Posterior vena cava (tissue), 2 donors: ENCODE measurements around the gene UBE2R2. TPM values are rescaled to one million over a fixed set of nuclear protein-coding genes. Genes with fewer than 3 reads are reported as not detected.

Experiments
- DNase-seq: peaks from one replicate; pipeline ENCODE4 v3.0.0-alpha.2; 2020; ENCODE audit warnings: low spot score
- intact Hi-C, 2 donors: fragments of 100-400 bp; cut with DNase I; formaldehyde crosslinking; loops; one replicate each; pipeline versions ENCODE4 v1.14.1 to v1.14.2; 2022 to 2023
- total RNA-seq, 2 donors: library from RNA; stranded (reverse); fragmentation: NEBNext Ultra II Directional; extraction: Animal tissue kit (Norgen Biotek cat#: 25700); gene quantifications; one replicate each; pipeline ENCODE4 v1.2.1, GENCODE V29; 2021
- donor health status: DM: yes; HTN: yes; CAD: no.
- donor health status: DM: yes; HTN: yes; CAD: no.

The UBE2R2 gene
- total RNA-seq, 2 donors from 2014 or later, result 33.0 to 37.1 TPM

DNA sequence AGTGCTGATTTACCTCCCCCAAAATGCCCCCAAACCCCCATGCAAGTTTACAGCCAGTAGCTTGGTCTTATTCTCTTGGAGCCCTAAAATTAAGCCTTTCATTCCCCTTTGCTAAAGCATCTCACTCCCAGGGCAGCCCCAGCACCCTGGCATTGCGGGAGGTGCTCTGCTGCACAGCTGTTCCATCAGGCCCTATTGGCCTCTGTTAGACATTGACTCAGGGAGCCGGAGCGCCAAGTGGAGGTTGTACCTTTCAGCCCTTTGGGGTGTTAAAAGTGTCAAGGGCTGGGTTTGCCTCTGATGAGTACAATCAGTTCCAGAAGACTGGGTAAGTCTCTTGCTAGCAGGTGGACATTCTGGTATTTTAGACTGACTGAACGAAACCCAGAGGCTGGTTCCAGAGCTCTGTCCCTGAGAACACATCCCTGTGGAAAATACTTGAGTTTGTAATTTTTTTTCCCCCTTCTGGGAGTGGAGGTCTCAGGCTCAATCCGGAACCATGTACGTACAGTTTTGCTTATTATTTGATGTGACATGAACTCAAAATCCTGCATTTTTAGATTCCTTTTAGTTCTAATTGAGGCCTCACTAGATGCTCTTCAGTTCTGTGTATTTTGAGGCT is 102.4 kb downstream of the UBE2R2 start:
- DNase-seq, result no peak
- intact Hi-C loops, result no loop called here

DNA sequence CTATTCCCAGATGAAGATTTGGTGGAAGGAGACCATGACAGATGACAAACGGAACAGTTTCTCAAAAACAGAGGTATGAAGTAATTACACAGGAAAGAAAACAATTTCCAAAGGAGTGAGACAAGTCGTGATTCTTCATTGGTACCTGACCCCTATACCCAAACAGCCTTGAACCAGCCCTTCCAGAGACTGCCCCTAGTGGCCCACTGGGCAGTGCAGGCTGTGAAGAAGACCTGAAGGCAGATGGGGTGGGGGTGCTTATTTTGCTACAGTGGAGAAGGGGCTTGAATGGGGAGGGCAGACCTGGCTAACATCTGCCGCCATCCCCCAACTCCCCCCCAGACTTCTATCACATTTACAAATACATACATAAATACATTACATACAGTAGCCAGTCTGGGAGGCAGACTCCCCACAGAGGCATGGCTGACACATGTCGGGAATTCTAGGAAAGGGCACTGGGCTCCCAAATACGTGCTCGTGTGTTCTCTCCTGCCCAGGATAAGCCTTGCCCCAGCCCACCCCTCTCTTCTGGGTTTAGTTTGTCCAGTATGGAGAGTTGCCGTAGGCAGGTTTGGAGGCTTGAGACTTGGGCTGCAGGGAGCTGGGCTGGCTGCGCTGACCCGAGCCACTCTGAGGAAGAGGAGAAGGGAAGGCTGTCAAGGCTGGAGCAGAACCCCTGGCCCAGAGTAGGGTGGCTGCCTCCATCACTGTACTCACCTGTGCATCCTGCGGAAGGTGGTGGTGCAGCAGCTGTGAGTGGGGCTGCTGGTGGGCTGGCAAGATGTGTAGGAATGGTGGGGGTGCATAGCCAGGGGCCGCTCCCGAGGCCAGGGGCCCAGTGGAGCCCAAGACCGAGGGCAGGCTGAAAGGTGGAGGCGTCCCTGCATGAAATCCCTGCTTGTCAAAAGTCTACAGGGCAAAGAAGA is 105.3 kb downstream of the UBE2R2 start:
- DNase-seq, result no peak
- intact Hi-C loops, result loop anchor here in 1 of 2 donors (10.0 kb wide), 1 partner anchor 153 kb away; no protein-coding TSS in a partner anchor

DNA sequence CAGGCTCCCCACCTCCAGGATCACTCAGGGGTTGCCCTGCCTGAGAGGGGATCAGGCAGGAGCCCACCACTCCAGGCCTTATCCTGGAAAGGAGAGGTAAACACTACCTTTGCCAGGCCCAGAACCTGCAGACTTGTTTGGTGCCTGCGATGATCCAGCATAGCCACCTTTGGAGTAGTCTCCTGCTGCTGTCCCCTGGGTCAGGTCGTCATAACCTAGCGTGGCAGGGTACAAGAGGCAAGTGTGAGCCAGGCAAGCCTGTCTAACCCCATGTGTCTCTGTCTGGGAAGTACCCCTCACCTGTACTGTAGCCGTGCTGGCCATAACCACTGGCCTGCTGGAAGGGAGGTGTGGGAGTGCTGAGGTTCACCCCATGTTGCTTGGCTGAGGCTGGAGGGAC is 106.1 kb downstream of the UBE2R2 start:
- intact Hi-C loops, result loop anchor here in 1 of 2 donors (10.0 kb wide), 1 partner anchor 152 kb away; no protein-coding TSS in a partner anchor
- DNase-seq, result no peak

DNA sequence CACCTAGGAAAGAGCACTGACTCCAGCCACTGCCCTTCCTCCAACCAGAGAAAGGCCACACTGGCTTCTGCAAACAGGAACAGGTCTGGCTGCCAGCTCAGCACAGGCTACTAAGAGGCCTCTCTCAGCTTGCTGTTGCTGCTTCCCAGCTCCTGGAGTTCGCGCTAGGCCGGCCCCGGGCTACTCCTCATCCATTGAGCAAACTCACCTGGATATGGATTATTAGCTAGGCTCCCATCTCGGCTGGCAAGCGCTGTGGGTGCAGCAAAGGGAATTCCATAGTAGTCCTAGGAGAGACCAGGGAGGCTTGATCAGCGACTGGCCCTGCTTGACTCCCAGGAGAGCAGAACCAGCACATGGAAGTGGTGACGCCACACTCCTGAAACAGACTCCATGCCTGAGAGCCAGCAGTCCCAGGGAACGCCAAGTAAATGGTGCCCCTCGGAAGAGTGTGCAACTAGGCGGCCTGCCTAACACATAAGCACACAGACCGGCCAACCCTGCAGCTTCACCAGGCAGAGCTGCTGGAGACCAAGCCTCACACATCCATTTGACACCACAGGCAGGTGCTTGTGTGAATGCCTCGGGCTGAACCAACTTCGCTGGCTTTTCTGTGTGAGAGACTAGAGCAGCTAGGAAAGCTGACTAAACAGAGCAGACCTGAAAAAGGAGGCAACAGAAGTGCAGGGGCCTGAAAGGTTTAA is 107.2 kb downstream of the UBE2R2 start:
- intact Hi-C loops, result loop anchor here in 1 of 2 donors (10.0 kb wide), 1 partner anchor 151 kb away; no protein-coding TSS in a partner anchor
- DNase-seq, result peak; percentile 82

DNA sequence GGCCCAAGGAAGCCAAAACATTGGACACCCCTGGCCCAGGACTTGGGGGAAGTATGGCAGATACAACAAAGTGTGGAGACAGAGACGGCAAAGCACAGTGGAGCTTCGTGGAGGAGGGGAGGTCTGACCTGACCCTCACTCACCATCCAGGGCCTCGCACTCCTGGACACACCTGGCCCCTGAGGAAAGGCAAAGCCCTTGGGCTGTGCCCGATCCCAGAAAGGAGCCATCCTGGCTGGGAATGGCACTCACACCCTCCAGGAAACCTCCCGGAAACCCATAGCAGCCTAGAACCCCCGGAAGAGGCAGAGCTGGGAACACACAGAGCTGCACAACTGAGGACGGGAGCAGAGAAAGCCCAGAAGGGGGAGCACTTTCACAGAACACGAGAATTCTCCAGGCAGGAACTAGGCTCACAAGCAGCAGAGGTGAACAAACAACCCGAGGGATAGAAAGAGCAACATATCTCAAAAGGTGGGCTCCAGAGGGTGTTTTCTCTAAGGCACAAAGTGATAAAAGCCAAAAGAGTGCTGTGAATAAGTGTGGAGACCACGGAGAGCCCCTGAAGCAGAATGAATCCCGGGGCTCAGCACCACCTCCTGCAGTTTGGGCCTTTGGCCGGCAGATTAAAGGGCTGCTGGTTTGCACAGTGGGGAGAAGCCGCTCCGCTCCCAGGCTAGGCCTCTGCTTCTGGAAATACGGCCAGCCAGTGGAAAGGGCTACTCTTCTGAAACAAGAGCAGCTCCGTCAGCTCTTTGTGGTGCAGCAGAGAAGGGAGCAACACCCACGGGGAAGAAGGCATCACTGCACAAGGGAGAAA is 108.2 kb downstream of the UBE2R2 start:
- intact Hi-C loops, result loop anchor here in 1 of 2 donors (10.0 kb wide), 1 partner anchor 150 kb away; no protein-coding TSS in a partner anchor

DNA sequence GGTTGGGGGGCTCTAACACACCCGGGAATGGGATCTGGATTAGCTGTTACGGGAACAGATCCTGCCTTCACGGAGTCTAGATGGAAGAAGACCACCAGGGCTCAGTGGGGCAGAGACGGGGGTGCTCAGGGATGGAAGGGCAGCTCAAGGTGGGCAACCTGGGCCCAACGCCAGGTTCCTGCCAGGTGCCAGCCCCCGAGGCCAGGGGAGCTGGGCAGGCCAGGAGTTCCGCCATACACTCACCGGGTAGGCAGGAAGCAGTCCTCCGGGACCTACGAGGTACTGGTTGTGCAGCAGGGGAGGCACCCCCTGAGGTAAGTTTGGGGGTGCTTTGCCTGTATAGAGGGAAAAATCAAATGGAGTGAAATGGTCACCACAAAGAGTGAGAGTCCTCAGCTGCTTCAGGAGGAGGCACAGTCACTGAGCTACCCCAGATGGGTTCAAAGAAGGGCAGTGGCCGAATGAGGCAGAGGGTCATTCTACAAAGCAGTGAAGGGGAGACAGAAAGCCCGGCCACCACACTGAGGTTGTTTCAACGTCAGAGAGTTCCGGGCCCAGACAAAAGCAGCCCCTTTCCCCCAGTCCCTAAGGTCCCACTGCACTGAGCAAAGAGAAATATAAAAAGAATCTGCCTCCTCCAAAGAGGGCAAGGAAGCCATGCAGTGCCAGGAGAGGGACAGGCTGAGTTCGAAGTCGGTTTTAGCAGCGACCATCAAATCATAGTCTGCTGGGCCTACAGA is 110.0 kb downstream of the UBE2R2 start:
- intact Hi-C loops, result loop anchor here in 1 of 2 donors (10.0 kb wide), 1 partner anchor 148 kb away; no protein-coding TSS in a partner anchor
- peak; percentile 28 for DNase-seq

More for the DNA sequence above, 108.2 kb downstream of the UBE2R2 start:
- peak; percentile 75 for DNase-seq

DNA sequence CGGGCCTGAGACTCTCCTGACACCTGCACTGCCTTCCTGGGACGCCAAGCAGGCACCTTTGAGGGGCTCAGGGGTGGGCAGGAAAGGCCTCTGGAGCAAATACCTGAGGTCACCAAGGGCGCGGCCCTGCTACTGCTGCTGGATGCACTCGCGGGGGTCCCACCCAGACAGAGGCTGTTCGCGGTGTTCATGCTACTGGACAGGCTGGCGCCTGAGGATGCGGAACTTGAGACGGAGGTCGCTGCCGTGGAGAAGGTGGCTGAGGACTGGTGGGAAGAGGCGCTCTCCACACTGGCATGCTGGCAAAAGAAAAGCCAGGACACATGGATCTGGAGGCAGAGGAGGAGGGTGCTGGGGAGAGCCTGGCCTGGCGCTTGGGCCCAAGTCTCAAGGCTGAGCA is 110.7 kb downstream of the UBE2R2 start:
- intact Hi-C loops, result loop anchor here in 1 of 2 donors (10.0 kb wide), 1 partner anchor 147 kb away; no protein-coding TSS in a partner anchor

DNA sequence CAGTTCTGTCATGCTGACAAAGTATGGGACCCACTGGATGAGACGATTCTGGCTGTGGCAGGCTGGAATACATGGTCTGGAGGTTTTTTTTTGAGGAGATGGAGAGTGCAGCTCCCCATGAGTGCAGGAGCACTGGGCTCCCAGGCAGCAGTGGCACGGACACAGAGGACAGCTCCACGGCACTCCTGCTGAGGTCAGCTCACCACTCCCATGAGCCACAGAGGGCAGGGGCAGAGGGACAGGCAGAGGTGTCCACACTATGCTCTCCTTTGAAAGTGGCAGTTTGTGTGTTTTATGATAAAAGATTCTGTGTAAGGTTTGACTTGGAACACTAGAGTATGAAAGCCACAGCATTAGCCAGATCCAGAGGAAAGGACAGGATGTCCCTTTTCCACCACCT is 114.4 kb downstream of the UBE2R2 start:
- peak; percentile 52 for DNase-seq
- intact Hi-C loops, result no loop called here

More for the DNA sequence above, 110.7 kb downstream of the UBE2R2 start:
- peak; percentile 75 for DNase-seq

DNA sequence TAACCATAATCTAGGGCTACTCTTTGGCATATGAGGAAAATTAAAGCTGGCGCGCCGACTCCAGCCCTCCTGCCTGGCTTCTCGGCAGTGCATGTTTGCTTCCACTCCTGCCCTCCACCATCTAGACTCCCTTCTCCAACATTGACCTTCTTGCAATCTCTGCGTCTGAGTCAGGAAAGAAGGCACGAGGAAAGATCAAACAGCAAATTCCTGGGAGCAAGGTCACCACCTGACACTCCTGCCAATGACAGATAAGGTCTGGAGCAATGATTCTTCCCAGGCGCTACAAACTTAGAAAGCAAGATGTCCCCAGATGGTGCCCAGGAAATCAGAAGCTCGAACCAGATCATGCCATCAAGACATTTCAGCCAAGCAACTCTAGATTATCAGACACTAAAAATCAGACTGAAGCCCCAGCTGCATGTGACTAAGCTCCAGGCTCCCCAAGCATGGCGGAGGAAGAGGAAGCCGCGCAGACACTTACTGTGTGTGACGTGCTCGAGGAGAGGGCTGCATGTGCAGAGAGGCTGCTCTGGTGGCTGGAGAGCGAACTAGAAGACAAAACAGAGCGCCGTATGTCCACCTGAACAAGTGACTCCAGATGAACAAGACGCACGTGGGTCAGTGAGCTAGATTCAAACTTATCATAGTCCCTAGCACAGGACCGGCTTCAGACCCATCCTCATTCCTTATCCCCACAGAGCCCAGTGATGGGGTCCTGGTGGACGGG is 115.3 kb downstream of the UBE2R2 start:
- DNase-seq, result peak; percentile 50
- intact Hi-C loops, result no loop called here

DNA sequence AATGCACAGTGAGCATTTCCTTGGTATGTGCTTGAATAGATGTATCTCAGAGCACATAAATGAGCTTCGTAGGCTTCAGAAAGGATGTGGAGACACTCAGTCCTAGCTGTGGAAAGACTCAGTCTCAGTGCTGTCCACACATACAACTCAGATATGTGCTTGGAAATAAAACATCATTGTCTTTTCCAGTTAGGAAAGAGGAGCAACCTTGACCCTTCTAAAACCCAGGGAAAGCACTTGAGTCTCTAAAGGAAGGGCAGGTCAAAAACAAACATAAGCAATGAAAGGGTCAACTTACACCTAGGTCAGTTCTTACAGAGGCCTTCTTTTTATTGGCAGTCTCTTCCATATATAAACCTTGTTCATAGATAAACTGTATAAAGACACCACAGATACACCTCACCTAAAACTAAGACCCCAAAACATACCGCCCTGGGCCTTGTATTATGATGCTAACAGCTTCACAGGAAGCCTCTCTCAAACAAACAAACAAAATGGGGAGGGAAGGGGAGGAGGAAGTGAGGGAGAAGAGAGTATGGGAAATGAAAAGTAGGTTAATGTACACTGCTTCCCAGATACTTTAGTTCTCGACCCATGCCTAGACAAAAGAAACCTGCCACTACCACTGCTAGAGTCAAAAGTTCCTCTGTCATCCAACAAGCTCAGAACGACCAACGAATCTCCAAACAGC is 117.4 kb downstream of the UBE2R2 start:
- intact Hi-C loops, result no loop called here
- DNase-seq, result no peak

DNA sequence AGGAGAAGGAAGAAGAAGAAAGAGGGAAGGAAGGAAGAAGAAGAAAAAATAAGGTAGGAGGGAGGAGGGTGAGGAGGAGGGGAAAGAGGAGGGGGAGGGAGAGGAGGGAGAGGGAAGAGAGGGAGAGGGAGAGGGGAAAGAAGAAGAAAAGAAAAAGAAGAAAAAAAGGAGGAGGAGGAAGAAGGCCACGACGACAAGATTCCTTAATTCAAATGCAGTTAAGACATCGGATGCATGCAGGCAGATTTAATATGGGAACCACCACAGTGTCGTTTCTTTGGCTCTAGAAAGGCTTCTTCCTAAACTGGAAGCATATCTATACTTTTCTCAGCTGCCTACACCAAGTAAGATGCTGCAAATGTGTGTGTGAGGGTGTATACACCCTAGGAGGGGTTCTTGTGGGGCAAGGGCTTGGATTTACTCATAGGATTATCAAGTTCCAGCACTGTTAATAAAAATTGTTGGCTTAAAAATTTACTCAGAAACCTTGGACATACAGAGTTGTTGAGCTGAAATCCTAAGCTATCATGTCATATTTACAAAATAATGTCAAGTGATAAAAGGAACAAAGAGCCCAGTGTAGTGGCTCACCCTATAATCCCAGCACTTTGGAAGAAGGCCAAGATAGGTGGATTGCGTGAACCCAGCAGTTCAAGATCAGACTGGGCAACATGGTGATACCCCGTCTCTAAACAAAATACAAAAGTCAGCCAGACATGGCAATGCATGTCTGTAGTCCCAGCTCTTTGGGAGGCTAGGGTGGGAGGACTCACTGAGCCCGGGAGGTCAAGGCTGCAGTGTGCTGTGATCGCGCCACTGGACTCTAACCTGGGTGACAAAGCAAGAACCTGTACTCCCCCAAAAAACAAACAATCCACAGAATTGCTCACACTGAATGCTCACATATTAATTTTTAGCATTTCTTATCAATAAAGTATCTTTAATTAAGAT is 123.2 kb downstream of the UBE2R2 start:
- intact Hi-C loops, result loop anchor here in 1 of 2 donors (2.0 kb wide), 1 partner anchor 21 kb away; no protein-coding TSS in a partner anchor

DNA sequence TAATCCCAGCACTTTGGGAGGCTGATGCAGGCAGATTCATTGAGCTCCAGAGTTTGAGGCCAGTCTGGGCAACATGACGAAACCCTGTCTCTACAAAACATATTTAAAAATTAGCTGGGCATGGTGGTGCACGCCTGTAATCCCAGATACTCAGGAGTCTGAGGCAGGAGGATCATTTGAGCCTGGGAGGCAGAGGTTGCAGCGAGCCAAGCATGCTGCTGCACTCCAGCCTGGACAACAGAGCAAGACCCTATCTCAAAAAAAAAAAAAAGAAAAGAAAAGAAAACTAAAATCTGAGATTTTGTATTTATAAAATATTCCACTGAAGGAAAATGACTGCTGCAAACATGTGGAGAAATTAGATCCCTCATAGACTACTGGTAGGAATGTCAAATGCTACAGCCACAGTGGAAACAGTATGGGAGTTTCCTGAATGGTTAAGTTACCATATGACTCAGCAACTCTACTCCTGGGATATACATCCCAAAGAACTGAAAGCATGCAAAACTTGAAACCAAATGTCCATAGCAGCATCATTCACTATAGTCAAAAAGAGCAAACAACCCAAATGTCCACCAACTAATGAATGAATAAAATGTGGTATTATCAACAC is 125.6 kb downstream of the UBE2R2 start:
- no peak for DNase-seq
- intact Hi-C loops, result no loop called here

More for the DNA sequence above, 123.2 kb downstream of the UBE2R2 start:
- no peak for DNase-seq

DNA sequence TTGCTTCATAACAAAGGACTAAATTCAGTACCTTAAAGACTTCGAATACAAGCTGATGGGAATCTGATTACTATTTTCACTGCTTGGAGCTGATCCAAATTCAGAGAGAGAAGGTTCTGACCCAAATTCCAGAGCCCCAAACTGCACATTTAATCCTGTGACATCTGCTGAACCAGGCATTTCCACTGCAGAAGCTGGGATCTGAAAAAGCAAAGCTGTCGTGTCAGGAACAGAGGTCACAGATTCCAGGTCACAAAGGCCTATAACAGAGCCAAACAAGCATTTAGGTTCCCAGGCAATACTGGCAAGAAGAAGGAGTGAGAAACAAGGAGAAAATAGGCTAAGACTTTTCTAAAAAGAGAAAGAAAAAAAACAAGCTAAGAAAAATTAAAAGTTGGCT is 126.4 kb downstream of the UBE2R2 start:
- intact Hi-C loops, result no loop called here
- no peak for DNase-seq

DNA sequence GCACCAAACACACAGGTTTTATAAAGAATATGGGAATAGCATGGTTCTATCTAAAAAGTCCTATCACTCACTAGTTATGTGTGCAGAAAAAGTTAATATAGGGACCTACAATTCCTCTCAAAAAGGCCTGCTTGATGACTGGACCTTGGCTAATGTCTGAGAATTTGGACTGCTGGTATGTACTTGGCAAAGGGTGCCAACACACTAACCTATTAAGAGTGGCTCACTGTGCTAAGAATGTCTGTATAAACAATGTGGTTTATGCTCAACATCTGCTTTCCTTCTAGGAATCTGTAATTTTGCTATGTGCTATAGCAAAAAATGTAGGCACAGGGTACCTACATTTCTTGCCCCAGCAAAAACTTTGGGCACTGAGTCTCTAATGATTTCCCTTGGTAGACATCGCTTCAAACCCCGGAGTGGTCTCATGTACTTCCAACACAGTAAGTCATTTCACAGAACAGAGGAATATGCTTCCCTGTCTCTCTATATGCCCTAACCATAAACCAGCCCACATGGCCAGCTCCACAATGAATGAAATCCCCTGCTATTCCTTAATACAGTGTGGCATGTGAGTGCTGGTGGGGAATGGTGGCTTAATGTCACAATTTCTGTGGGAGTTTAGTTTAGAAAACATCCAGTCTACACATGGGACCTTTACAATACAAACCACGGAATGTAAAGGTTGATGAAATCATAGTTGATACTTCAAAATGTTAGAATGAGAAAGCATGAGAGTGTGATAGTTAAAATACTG is 130.0 kb downstream of the UBE2R2 start:
- no peak for DNase-seq
- intact Hi-C loops, result no loop called here
